H1 (cell line): Measurements from ENCODE around the gene ANKDD1A. TPM values are rescaled to one million over a fixed set of nuclear protein-coding genes. Genes with fewer than 3 reads are reported as not detected.

Experiments used
- CTCF ChIA-PET: fragments of 300-600 bp; sonication (Branson Sonifier 250); formaldehyde crosslinking; loops from one replicate; lab custom pipeline; 2021; ENCODE audit not compliant: partially characterized antibody; lab: Charles Lee
- POLR2A ChIA-PET: fragments of 300-600 bp; sonication (Branson Sonifier 250); formaldehyde crosslinking; loops from one replicate; lab custom pipeline; 2021; ENCODE audit warnings: inconsistent platforms; ENCODE audit not compliant: partially characterized antibody; lab: Charles Lee
- DNase-seq, 2 experiments: peaks; one replicate each; pipeline versions ENCODE4 v3.0.0 to v3.0.0-alpha.2; 2010 to 2022; ENCODE audit warnings: low spot score in 2 of 2, low read depth in 1 of 2, mixed read lengths in 1 of 2
- FAIRE-seq: peaks from 2 replicates; lab custom pipeline; 2011; peaks lifted over from hg19 to GRCh38; lab: Jason Lieb, UNC
- H2AFZ ChIP-seq: 2 replicates; pipeline ENCODE4 v1.8.1; 2012; ENCODE audit warnings: low read length, inconsistent platforms
- H2AK5ac ChIP-seq: 2 replicates; pipeline ENCODE4 v1.6.1; 2013; ENCODE audit warnings: low read depth, low read length
- H2BK120ac ChIP-seq: replicated peaks from 2 replicates; pipeline ENCODE3; 2013; ENCODE audit warnings: low read depth, low read length, inconsistent platforms
- H2BK12ac ChIP-seq: 2 replicates; pipeline ENCODE4 v1.6.1; 2013; ENCODE audit warnings: low read depth, low read length
- H2BK15ac ChIP-seq: 2 replicates; pipeline ENCODE4 v1.6.1; 2013; ENCODE audit warnings: low read length
- H2BK20ac ChIP-seq: 2 replicates; pipeline ENCODE4 v1.6.1; 2013; ENCODE audit warnings: low read length
- H2BK5ac ChIP-seq: 2 replicates; pipeline ENCODE4 v1.6.1; 2013; ENCODE audit warnings: low read depth, low read length
- H3K14ac ChIP-seq: 2 replicates; pipeline ENCODE4 v1.6.1; 2013; ENCODE audit warnings: inconsistent platforms; ENCODE audit not compliant: insufficient read length
- H3K18ac ChIP-seq: 2 replicates; pipeline ENCODE4 v1.6.1; 2013; ENCODE audit warnings: low read length; ENCODE audit errors: extremely low read depth
- H3K23ac ChIP-seq: 2 replicates; pipeline ENCODE4 v1.6.1; 2013; ENCODE audit warnings: inconsistent platforms; ENCODE audit not compliant: insufficient read length
- H3K23me2 ChIP-seq: 2 replicates; pipeline ENCODE4 v1.6.1; 2013; ENCODE audit warnings: low read depth, low read length
- H3K27ac ChIP-seq: 2 replicates; pipeline ENCODE4 v1.6.1; 2011; ENCODE audit warnings: low read depth, low read length, inconsistent platforms
- H3K27me3 ChIP-seq, 4 experiments: replicated peaks in 1 of 4; 1 replicate in 1 of 4; 2 replicates in 3 of 4; pipeline versions ENCODE4 v1.6.1 to v1.8.1; 2011 to 2013; ENCODE audit warnings: low read length in 3 of 4, mild to moderate bottlenecking in 3 of 4, inconsistent platforms in 2 of 4, mixed read lengths in 2 of 4, moderate library complexity in 1 of 4; ENCODE audit not compliant: control insufficient read depth in 3 of 4, insufficient read depth in 3 of 4; ENCODE audit errors: extremely low read depth in 1 of 4
- H3K36me3 ChIP-seq, 4 experiments: 2 replicates each; pipeline versions ENCODE4 v1.6.1 to v1.8.1; 2011 to 2013; ENCODE audit warnings: mild to moderate bottlenecking in 4 of 4, low read length in 3 of 4, moderate library complexity in 2 of 4, control low read depth in 1 of 4, inconsistent platforms in 1 of 4; ENCODE audit not compliant: insufficient read depth in 4 of 4, control insufficient read depth in 2 of 4
- H3K4ac ChIP-seq: replicated peaks from 2 replicates; pipeline ENCODE3; 2013; ENCODE audit warnings: low read length, low read depth, mixed read lengths, inconsistent platforms; ENCODE audit not compliant: insufficient read length
- H3K4me1 ChIP-seq, 4 experiments: replicated peaks in 1 of 4; 1 replicate in 1 of 4; 2 replicates in 3 of 4; pipeline versions ENCODE4 v1.6.1 to v1.8.1; 2011 to 2013; ENCODE audit warnings: low read length in 3 of 4, inconsistent platforms in 2 of 4, mixed read lengths in 1 of 4; ENCODE audit not compliant: insufficient read depth in 4 of 4, control insufficient read depth in 3 of 4
- H3K4me2 ChIP-seq, 2 experiments: 2 replicates each; pipeline versions ENCODE4 v1.6.1 to v1.8.1; 2011 to 2013; ENCODE audit warnings: low read depth in 2 of 2, low read length in 2 of 2, control low read depth in 1 of 2, inconsistent platforms in 1 of 2, mild to moderate bottlenecking in 1 of 2; ENCODE audit not compliant: insufficient read depth in 1 of 2
- H3K4me3 ChIP-seq, 4 experiments: fragments of 200-600, 300-600 bp in 1 of 4; sonication (generic), shearing (Covaris generic), sonication (Bioruptor Twin) in 1 of 4; 2 replicates each; pipeline versions ENCODE4 v1.5.1 to v1.8.1; 2011 to 2016; ENCODE audit warnings: low read length in 4 of 4, low read depth in 3 of 4, control low read depth in 2 of 4, inconsistent platforms in 2 of 4, mild to moderate bottlenecking in 2 of 4, mixed read lengths in 1 of 4, moderate library complexity in 1 of 4; ENCODE audit not compliant: insufficient read depth in 2 of 4; ENCODE audit errors: extremely low read depth in 1 of 4
- H3K56ac ChIP-seq: replicated peaks from 2 replicates; pipeline ENCODE3; 2013; ENCODE audit warnings: low read depth, mild to moderate bottlenecking, mixed read lengths, low read length, inconsistent platforms; ENCODE audit not compliant: insufficient read length
- H3K79me1 ChIP-seq: 2 replicates; pipeline ENCODE4 v1.6.1; 2013; ENCODE audit warnings: low read depth, low read length, control low read depth
- H3K79me2 ChIP-seq, 2 experiments: 2 replicates each; pipeline versions ENCODE4 v1.6.1 to v1.8.1; 2012 to 2013; ENCODE audit warnings: low read length in 2 of 2, mild to moderate bottlenecking in 2 of 2, inconsistent platforms in 1 of 2; ENCODE audit not compliant: insufficient read depth in 2 of 2, control insufficient read depth in 1 of 2
- H3K9ac ChIP-seq, 4 experiments: replicated peaks in 1 of 4; 1 replicate in 1 of 4; 2 replicates in 3 of 4; pipeline versions ENCODE4 v1.6.1 to v1.8.1; 2011 to 2013; ENCODE audit warnings: low read depth in 3 of 4, low read length in 3 of 4, control low read depth in 2 of 4, mild to moderate bottlenecking in 2 of 4, moderate library complexity in 2 of 4, inconsistent platforms in 1 of 4; ENCODE audit errors: extremely low read depth in 1 of 4
- H3K9me3 ChIP-seq, 2 experiments: 2 replicates each; pipeline versions ENCODE4 v1.6.1 to v1.8.1; 2012 to 2013; ENCODE audit warnings: mild to moderate bottlenecking in 2 of 2, moderate library complexity in 2 of 2, control low read depth in 1 of 2, inconsistent platforms in 1 of 2, low read depth in 1 of 2, low read length in 1 of 2, mixed read lengths in 1 of 2; ENCODE audit not compliant: insufficient read depth in 2 of 2
- H4K20me1 ChIP-seq, 2 experiments: replicated peaks in 1 of 2; 2 replicates each; pipeline versions ENCODE3 to v1.8.1; 2011 to 2013; ENCODE audit warnings: inconsistent platforms in 2 of 2, low read length in 2 of 2, mild to moderate bottlenecking in 1 of 2; ENCODE audit not compliant: insufficient read depth in 2 of 2, control insufficient read depth in 1 of 2
- H4K5ac ChIP-seq: 2 replicates; pipeline ENCODE4 v1.6.1; 2013; ENCODE audit warnings: low read length, low read depth, mixed read lengths, inconsistent platforms; ENCODE audit not compliant: insufficient read length
- H4K8ac ChIP-seq: 2 replicates; pipeline ENCODE4 v1.8.0; 2013; ENCODE audit warnings: mild to moderate bottlenecking, moderate library complexity, low read length, inconsistent platforms; ENCODE audit not compliant: insufficient read depth; ENCODE audit errors: extremely low read depth
- H4K91ac ChIP-seq: replicated peaks from 2 replicates; pipeline ENCODE3; 2013; ENCODE audit warnings: low read length, mixed read lengths, inconsistent platforms; ENCODE audit not compliant: insufficient read length
- CEBPB ChIP-seq: IDR thresholded peaks from 2 replicates; pipeline ENCODE4 v1.6.1; 2012; ENCODE audit warnings: low read depth, low read length
- EZH2 ChIP-seq: fragments of 200-600 bp; sonication (generic); IDR thresholded peaks from 2 replicates; pipeline ENCODE4 v1.7.1; 2012; ENCODE audit warnings: low read depth, mild to moderate bottlenecking, moderate library complexity, low read length, inconsistent platforms; ENCODE audit not compliant: severe bottlenecking
- HDAC2 ChIP-seq, 2 experiments: fragments of 300-600 bp in 1 of 2; sonication (generic) in 1 of 2; IDR thresholded peaks; 2 replicates each; pipeline ENCODE4 v1.6.1; 2011 to 2012; ENCODE audit warnings: low read depth in 2 of 2, low read length in 2 of 2, mild to moderate bottlenecking in 2 of 2, moderate library complexity in 2 of 2, borderline replicate concordance in 1 of 2, inconsistent platforms in 1 of 2
- JUN ChIP-seq: IDR thresholded peaks from 2 replicates; pipeline ENCODE4 v1.6.1; 2011; ENCODE audit warnings: low read depth, mild to moderate bottlenecking, improper control_type of control experiment, low read length
- KDM1A ChIP-seq: fragments of 200-600, 300-600 bp; sonication (generic); IDR thresholded peaks from 2 replicates; pipeline ENCODE4 v1.7.1; 2016; ENCODE audit warnings: mild to moderate bottlenecking, low read length, borderline replicate concordance
- KDM5A ChIP-seq: fragments of 200-600 bp; IDR thresholded peaks from 2 replicates; pipeline ENCODE4 v1.7.1; 2012; ENCODE audit warnings: mild to moderate bottlenecking, low read length, inconsistent platforms, mixed read lengths
- SIN3A ChIP-seq, 2 experiments: IDR thresholded peaks in 1 of 2; conservative IDR thresholded peaks in 1 of 2; 2 replicates each; pipeline ENCODE4 v1.6.1; 2011 to 2012; ENCODE audit warnings: low read length in 2 of 2, improper control_type of control experiment in 1 of 2, low read depth in 1 of 2, mild to moderate bottlenecking in 1 of 2
- TBP ChIP-seq: IDR thresholded peaks from 2 replicates; pipeline ENCODE4 v1.6.1; 2011; ENCODE audit warnings: low read depth, low read length, improper control_type of control experiment
- TEAD4 ChIP-seq: IDR thresholded peaks from 2 replicates; pipeline ENCODE4 v1.6.1; 2012; ENCODE audit warnings: low read depth, low read length, inconsistent platforms, mixed read lengths
- ZNF274 ChIP-seq: IDR thresholded peaks from 2 replicates; pipeline ENCODE4 v1.7.0; 2012; ENCODE audit warnings: low read length, borderline replicate concordance; ENCODE audit errors: extremely low read depth
- WGBS, 2 experiments: shearing (Covaris generic) in 1 of 2; methylation state at CpG; one replicate each; pipeline versions ENCODE4 v1.1.6 to v1.1.7; 2013 to 2015; ENCODE audit warnings: low lambda C conversion rate in 2 of 2, mixed read lengths in 2 of 2, inconsistent platforms in 1 of 2, low coverage in 1 of 2, missing lambda C conversion rate in 1 of 2; ENCODE audit not compliant: insufficient replicate concordance in 2 of 2, insufficient coverage in 1 of 2, insufficient read length in 1 of 2; ENCODE audit errors: extremely low coverage in 1 of 2, missing lambda C conversion rate in 1 of 2; 5-methylcytosine and 5-hydroxymethylcytosine counted together
- polyA plus RNA-seq, 7 experiments: library from polyadenylated mRNA; depleted of rRNA in 3 of 7; stranded (reverse) in 5 of 7; unstranded in 2 of 7; fragments of >200 nt in 5 of 7; fragments of 200-250 nt in 2 of 7; gene quantifications; 1 replicate in 5 of 7; 2 replicates in 1 of 7; 4 replicates in 1 of 7; pipeline versions ENCODE4 v1.2.1 to v1.2.3, GENCODE V29; 2011 to 2013; ENCODE audit warnings: missing spikeins in 2 of 7, mixed read lengths in 2 of 7
- total RNA-seq: library from RNA; stranded (reverse); fragmentation: NEBNext Ultra II Directional; extraction: Animal tissue kit (Norgen Biotek cat#: 25700); gene quantifications from 2 replicates; pipeline ENCODE4 v1.2.1, GENCODE V29; 2021
- TF ChIP-seq, protein P1 (sequence below), 3 experiments: IDR thresholded peaks; 1 replicate in 2 of 3; 2 replicates in 1 of 3; pipeline versions ENCODE4 v1.5.1 to v1.6.1; 2011; ENCODE audit warnings: low read length in 3 of 3, mild to moderate bottlenecking in 3 of 3, inconsistent platforms in 2 of 3, low read depth in 1 of 3, moderate library complexity in 1 of 3; ENCODE audit not compliant: insufficient read depth in 1 of 3; ENCODE audit errors: control extremely low read depth in 1 of 3

Gene ANKDD1A
- total and polyA plus RNA-seq, 2 of the 8 experiments (the other 6 are each of a cell fraction or from before 2014, with no cell fraction given) = 4.1 to 5.0 TPM

DNA sequence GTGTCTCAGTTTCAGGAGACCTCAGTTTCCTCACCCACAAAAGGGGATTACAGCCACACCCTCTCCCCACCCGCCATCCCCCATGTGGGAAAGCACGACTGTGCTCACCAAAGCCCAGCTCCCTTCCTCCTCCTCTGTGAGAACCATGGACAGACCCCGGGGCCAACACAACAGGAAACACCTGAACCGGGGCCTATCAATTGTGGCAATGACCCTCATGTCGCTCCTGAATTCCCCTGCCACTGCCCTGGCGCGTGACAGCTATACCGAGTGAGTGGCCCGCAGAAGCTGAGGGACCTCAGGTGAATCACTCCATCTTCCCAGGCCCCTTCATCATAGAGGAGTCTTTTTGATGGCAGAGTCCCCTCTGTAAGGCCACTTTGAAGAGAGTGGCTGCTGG is 41.3 kb upstream of the ANKDD1A start:
- DNase-seq = no peak
- Histone ChIP-seq H2BK120ac (no peak overlapping the region), H2BK12ac (no peak overlapping the region), H2BK5ac (no peak overlapping the region), H3K14ac (no peak overlapping the region), H3K79me2 (no peaks in the 10 kb centered on the region), H3K4me3 (no peak overlapping the region), H3K9ac (no peak overlapping the region; a peak in 1 of 7 replicates), H3K56ac (no peak overlapping the region), H4K91ac (no peak overlapping the region), H2AFZ (no peak overlapping the region), H2AK5ac (no peak overlapping the region), H3K79me1 (no peaks in the 10 kb centered on the region), H3K4me1 (peaks cover 13 to 23% (median 19%) of the 10 kb centered on the region in 4 experiments), H4K8ac (no peak overlapping the region), H4K5ac (no peak overlapping the region), H3K27me3 (no peaks in the 10 kb centered on the region), H2BK15ac (no peak overlapping the region), H4K20me1 (peaks cover 0 to 2% of the 10 kb centered on the region in 2 experiments), H3K4ac (no peak overlapping the region), H3K4me2 (no peak overlapping the region), H2BK20ac (no peak overlapping the region), H3K36me3 (peaks cover 0 to 5% (median 0%) of the 10 kb centered on the region in 4 experiments; a peak in 3 of 8 replicates), H3K18ac (no peak overlapping the region), H3K23me2 (no peaks in the 10 kb centered on the region), H3K9me3 (no peaks in the 10 kb centered on the region), H3K27ac (no peak overlapping the region), H3K23ac (no peak overlapping the region)
- POLR2A ChIA-PET = interaction anchor here (1.3 kb wide), 2 partner anchors 11 to 14 kb away, joined by 3 read pairs; no protein-coding TSS in a partner anchor
- no peak for FAIRE-seq
- 98% methylated on average over 9 of the region's 9 CpGs; no CpG with 5 or more reads in 1 of the 2 experiments for WGBS, 2 experiments
- CTCF ChIA-PET = interaction anchor here (0.8 kb wide), 1 partner anchor 73 kb away, joined by 3 read pairs; no protein-coding TSS in a partner anchor
- no peak for TF ChIP-seq SIN3A (conservative IDR thresholded peaks at IDR 0.05 in 1 of 2, IDR thresholded peaks at IDR 0.05 in 1 of 2; ENCODE audit: low read depth in 1 of 2, low read length in 2 of 2)
- no peak for TF ChIP-seq HDAC2 (IDR thresholded peaks at IDR 0.05; ENCODE audit: borderline replicate concordance in 1 of 2, low read depth in 2 of 2, low read length in 2 of 2)
- no peak for TF ChIP-seq KDM5A
- TF ChIP-seq CEBPB = no peak
- TF ChIP-seq, protein P1, sequence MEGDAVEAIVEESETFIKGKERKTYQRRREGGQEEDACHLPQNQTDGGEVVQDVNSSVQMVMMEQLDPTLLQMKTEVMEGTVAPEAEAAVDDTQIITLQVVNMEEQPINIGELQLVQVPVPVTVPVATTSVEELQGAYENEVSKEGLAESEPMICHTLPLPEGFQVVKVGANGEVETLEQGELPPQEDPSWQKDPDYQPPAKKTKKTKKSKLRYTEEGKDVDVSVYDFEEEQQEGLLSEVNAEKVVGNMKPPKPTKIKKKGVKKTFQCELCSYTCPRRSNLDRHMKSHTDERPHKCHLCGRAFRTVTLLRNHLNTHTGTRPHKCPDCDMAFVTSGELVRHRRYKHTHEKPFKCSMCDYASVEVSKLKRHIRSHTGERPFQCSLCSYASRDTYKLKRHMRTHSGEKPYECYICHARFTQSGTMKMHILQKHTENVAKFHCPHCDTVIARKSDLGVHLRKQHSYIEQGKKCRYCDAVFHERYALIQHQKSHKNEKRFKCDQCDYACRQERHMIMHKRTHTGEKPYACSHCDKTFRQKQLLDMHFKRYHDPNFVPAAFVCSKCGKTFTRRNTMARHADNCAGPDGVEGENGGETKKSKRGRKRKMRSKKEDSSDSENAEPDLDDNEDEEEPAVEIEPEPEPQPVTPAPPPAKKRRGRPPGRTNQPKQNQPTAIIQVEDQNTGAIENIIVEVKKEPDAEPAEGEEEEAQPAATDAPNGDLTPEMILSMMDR (IDR thresholded peaks at IDR 0.05; ENCODE audit: control extremely low read depth in 1 of 3, insufficient read depth in 1 of 3, low read depth in 1 of 3, low read length in 3 of 3) = no peak
- TF ChIP-seq JUN = no peak
- TF ChIP-seq KDM1A = no peak
- TF ChIP-seq EZH2 = no peak
- TF ChIP-seq TBP = no peak
- TF ChIP-seq ZNF274 = no peak
- no peak for TF ChIP-seq TEAD4
